KOPT-K1 (cell line): ENCODE measurements around the gene SLC22A15.

Source experiments
- H3K27ac ChIP-seq: fragments of 200-600 bp; sonication (generic); 2 replicates; pipeline ENCODE4 v1.5.1; 2016; ENCODE audit warnings: antibody characterized with exemption, mild to moderate bottlenecking, low read depth, low read length; ENCODE audit not compliant: poor library complexity, severe bottlenecking
- H3K36me3 ChIP-seq: fragments of 200-600 bp; sonication (generic); 2 replicates; pipeline ENCODE4 v1.5.1; 2017; ENCODE audit warnings: antibody characterized with exemption, mild to moderate bottlenecking, low read length, moderate library complexity; ENCODE audit not compliant: insufficient read depth
- H3K9me3 ChIP-seq: fragments of 200-600 bp; sonication (generic); 2 replicates; pipeline ENCODE4 v1.5.1; 2017; ENCODE audit warnings: antibody characterized with exemption, low read length, mild to moderate bottlenecking; ENCODE audit not compliant: insufficient read depth, poor library complexity, severe bottlenecking

Gene SLC22A15

GRCh38 chr1:116002781-116003420 lies 26.6 kb downstream of the SLC22A15 start:
- Histone ChIP-seq H3K27ac (no peak overlapping the region), H3K9me3 (peaks cover 7% of the 10 kb centered on the region), H3K36me3 (no peaks in the 10 kb centered on the region)

DNA sequence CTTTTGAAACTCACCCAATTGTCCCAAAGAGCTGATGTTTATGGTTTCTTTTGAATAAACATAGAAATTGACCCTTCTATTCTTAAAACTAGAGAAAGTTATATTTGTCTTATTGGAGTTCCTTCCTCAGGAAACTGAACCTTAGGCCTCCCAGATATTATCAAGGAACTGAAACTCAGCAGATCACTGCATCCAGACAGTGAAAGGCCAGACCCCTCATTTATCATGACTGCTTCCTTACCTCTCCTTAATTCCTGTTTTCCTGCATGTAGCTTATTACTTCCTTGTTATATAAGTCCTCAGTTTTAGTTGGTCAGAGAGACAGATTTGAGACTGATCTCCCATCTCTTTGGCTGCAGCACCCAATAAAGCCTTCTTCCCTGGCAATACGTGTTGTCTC lies 27.5 kb downstream of the SLC22A15 start:
- no peaks in the 10 kb centered on the region for H3K36me3 ChIP-seq
- H3K27ac ChIP-seq = no peak overlapping the region
- no peaks in the 10 kb centered on the region for H3K9me3 ChIP-seq

- no peaks in the 10 kb centered on the region for H3K36me3 ChIP-seq
- H3K9me3 ChIP-seq = no peaks in the 10 kb centered on the region
- peak overlapping the region; percentile 29 for H3K27ac ChIP-seq
Observed at GRCh38 chr1:116006486-116006964, 30.2 kb downstream of the SLC22A15 start.

GRCh38 chr1:116008656-116009390 lies 32.5 kb downstream of the SLC22A15 start:
- Histone ChIP-seq H3K27ac (no peak overlapping the region), H3K36me3 (no peaks in the 10 kb centered on the region), H3K9me3 (no peaks in the 10 kb centered on the region)

DNA sequence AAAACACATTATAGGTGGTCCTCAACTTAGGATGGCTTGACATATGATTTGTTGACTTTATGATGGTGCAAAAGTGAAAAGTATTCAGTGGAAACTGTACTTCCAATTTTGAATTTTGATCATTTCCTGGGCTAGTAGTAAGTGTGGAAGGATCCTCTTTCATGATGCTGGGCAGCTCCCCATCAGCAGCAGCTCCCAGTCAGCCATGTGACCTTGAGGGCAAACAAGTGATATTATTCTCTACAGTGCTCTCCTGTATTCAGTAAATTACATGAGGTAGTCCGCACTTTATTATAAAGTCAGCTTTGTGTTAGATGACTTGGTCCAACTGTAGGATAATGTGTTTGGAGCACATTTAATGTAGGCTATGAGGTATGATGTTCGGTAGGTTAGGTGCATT lies 36.4 kb downstream of the SLC22A15 start:
- H3K27ac ChIP-seq = no peak overlapping the region
- no peaks in the 10 kb centered on the region for H3K36me3 ChIP-seq
- no peaks in the 10 kb centered on the region for H3K9me3 ChIP-seq

- Histone ChIP-seq H3K9me3 (no peaks in the 10 kb centered on the region), H3K27ac (no peak overlapping the region)
Observed at GRCh38 chr1:116015679-116016078, 39.4 kb downstream of the SLC22A15 start.

DNA sequence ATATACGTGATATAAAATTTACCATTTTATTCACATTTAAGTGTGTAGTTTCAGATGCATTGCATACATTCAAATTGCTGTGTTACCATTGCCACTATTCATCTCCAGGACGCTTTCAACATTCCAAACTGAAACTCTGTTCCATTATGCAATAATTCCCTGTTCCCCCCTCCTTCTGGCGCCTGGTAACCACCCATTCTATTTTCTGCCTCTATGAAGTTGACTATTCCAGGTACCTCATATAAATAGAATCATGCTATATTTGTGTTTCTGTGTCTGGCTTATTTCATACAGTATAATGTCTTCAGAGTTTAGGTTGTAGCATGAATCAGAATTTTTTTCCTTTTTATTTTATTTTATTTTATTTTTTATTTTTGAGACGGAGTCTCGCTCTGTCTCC lies 41.7 kb downstream of the SLC22A15 start:
- no peaks in the 10 kb centered on the region for H3K9me3 ChIP-seq
- no peak overlapping the region for H3K27ac ChIP-seq
- no peaks in the 10 kb centered on the region for H3K36me3 ChIP-seq

More at GRCh38 chr1:116015679-116016078, 39.4 kb downstream of the SLC22A15 start:
- no peaks in the 10 kb centered on the region for H3K36me3 ChIP-seq

DNA sequence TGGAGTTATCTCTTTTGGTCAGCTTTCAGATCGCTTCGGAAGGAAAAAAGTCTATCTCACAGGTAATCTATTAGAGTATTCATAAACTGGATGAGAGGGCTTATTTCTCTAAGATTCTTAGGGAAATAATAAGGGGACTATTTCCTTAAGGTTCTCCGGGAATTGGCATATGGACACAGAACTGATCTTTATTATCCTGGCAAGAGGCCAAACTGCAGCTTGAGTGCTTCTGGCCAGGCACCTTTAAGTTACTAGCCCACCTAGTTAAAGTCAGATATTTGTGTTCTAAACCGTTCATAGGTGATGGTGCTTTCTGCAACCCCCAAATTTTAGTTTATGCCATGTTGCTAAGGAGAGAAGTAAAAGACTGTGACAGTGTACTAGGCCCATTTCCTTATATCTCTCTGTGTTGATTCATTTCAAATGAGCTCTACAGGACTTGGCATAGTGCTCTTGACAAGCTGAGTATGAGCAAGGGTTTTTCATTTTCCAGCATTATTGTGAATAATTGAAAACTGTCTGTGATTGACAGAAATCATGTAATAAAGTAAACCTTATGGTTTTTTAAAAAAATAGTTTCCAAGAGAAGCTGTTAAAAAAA lies 43.4 kb downstream of the SLC22A15 start:
- no peaks in the 10 kb centered on the region for H3K9me3 ChIP-seq
- no peak overlapping the region for H3K27ac ChIP-seq
- no peaks in the 10 kb centered on the region for H3K36me3 ChIP-seq

DNA sequence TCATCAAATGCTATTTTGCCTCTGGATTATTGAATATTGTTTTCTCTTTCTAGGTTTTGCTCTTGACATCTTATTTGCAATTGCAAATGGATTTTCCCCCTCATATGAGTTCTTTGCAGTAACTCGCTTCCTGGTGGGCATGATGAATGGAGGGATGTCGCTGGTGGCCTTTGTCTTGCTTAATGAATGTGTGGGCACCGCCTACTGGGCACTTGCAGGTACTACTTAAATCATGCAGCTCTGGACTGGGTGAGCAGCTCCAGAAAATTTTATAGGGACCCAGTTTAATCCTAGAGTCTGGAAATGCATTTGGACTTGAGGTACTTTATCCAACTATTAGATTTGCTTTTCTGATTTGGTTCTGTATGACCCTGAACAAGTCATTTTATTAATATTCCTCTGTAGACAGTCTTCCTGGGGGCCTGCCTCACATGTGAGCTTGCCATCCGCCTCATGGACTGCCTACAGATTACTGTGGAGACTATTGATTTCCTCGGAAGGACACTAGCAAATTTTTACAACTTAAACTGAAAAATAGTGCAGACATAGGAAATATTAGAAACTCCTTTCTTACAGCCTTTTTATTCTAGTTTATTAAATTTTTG lies 44.5 kb downstream of the SLC22A15 start:
- Histone ChIP-seq H3K9me3 (no peaks in the 10 kb centered on the region), H3K36me3 (no peaks in the 10 kb centered on the region), H3K27ac (no peak overlapping the region)

GRCh38 chr1:116024626-116025025 lies 48.3 kb downstream of the SLC22A15 start:
- Histone ChIP-seq H3K36me3 (no peaks in the 10 kb centered on the region), H3K9me3 (no peaks in the 10 kb centered on the region), H3K27ac (no peak overlapping the region)

DNA sequence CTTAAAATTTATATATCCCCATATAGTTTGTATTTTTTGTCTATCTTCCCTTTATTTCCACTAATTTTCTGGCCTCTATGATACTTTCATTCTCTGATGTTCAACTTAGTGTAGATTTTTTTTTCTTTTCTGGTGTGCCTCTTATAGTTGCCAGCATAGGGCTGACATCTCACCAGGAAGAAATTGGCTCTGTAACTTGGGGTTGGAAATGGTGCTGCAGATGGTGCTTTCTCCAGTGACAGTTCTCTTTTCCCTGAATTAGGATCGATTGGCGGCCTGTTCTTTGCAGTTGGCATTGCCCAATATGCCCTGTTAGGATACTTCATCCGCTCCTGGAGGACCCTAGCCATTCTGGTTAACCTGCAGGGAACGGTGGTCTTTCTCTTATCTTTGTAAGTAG lies 50.3 kb downstream of the SLC22A15 start:
- no peaks in the 10 kb centered on the region for H3K36me3 ChIP-seq
- no peak overlapping the region for H3K27ac ChIP-seq
- no peaks in the 10 kb centered on the region for H3K9me3 ChIP-seq

DNA sequence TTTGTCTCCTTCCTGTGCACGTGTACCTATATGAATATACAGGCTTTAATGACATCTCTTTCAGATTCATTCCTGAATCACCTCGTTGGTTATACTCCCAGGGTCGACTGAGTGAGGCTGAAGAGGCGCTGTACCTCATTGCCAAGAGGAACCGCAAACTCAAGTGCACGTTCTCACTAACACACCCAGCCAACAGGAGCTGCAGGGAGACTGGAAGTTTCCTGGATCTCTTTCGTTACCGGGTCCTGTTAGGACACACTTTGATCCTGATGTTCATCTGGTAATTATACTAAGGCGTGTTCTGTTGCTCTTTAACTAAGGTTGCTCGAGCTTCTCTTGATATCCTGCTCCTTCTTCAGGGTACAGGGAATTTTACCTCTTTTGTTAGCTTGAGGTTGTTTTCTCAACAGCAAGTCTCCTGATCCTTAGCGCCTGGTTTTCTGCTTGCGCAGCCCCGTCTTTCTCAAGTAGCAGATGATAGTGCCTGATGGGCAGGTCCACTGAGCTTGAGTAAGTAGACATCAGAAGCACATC lies 55.1 kb downstream of the SLC22A15 start:
- Histone ChIP-seq H3K27ac (no peak overlapping the region), H3K9me3 (no peaks in the 10 kb centered on the region), H3K36me3 (no peaks in the 10 kb centered on the region)

GRCh38 chr1:116033322-116033721 lies 57.0 kb downstream of the SLC22A15 start:
- H3K36me3 ChIP-seq = no peaks in the 10 kb centered on the region
- no peaks in the 10 kb centered on the region for H3K9me3 ChIP-seq
- no peak overlapping the region for H3K27ac ChIP-seq

GRCh38 chr1:116036255-116036654 lies 59.9 kb downstream of the SLC22A15 start:
- Histone ChIP-seq H3K36me3 (no peaks in the 10 kb centered on the region), H3K27ac (no peak overlapping the region), H3K9me3 (no peaks in the 10 kb centered on the region)

DNA sequence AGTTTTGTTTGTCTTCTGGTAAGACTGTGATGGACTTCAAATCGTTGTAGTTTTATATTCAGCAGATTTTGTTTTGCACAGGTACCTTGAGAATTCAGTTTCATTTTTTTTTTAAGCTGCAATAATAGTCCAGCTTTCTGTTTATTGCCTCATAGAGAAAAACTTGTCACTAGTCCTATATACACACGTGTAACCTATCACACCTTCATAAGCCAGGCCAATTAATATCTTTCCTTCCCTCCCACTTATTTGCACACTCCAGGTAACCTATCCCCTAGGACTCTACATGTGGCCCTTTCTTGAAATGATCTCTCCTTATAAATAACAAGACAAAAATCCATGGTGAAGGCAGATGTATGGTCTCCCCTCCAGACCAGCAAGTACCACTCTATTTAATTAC lies 62.4 kb downstream of the SLC22A15 start:
- Histone ChIP-seq H3K36me3 (no peaks in the 10 kb centered on the region), H3K27ac (no peak overlapping the region), H3K9me3 (no peaks in the 10 kb centered on the region)
